ENCODE data around the gene CDH20.
A peak's percentile ranks its signal among the peaks of the same experiment; 100 is the strongest.

CDH20 gene

GRCh38 chr18:61549416-61549815 lies 216.2 kb downstream of the CDH20 start:
- Histone ChIP-seq H4K20me1 (ENCODE audit: control insufficient read depth, insufficient read depth, low read depth, low read length) (no peaks in the 10 kb centered on the region), H3K4me2 (ENCODE audit: low read length) (no peak overlapping the region), H3K27me3 (ENCODE audit: control insufficient read depth, low read length) (no peaks in the 10 kb centered on the region), H3K9me2 (replicated peaks; ENCODE audit: control insufficient read depth, low read length) (no peaks in the 10 kb centered on the region), H3K4me3 (ENCODE audit: low read length) (no peak overlapping the region), H3K27ac (ENCODE audit: low read depth, low read length) (no peak overlapping the region), H3K9me3 (ENCODE audit: control insufficient read depth, insufficient read depth, low read length) (no peaks in the 10 kb centered on the region), H3K79me2 (ENCODE audit: control insufficient read depth, low read length) (no peaks in the 10 kb centered on the region), H3K4me1 (ENCODE audit: control insufficient read depth, low read length) (no peaks in the 10 kb centered on the region), H3F3A (ENCODE audit: control insufficient read depth, insufficient read depth) (no peaks in the 10 kb centered on the region), H3K36me3 (ENCODE audit: control insufficient read depth, low read length) (no peaks in the 10 kb centered on the region)
- TF ChIP-seq CTCF (IDR thresholded peaks at IDR 0.05; ENCODE audit: low read depth, low read length, poor library complexity, severe bottlenecking) (no peak), EZH2phosphoT487 (IDR thresholded peaks at IDR 0.05; ENCODE audit: borderline replicate concordance, low read length) (no peak)

- no peaks in the 10 kb centered on the region for H3K9me3 ChIP-seq (ENCODE audit: control insufficient read depth, insufficient read depth, low read length)
- no peak overlapping the region for H3K4me2 ChIP-seq (ENCODE audit: low read length)
- no peak overlapping the region for H3K27ac ChIP-seq (ENCODE audit: low read depth, low read length)
- no peaks in the 10 kb centered on the region for H3K9me2 ChIP-seq (replicated peaks; ENCODE audit: control insufficient read depth, low read length)
- H4K20me1 ChIP-seq (ENCODE audit: control insufficient read depth, insufficient read depth, low read depth, low read length): no peaks in the 10 kb centered on the region
- no peaks in the 10 kb centered on the region for H3F3A ChIP-seq (ENCODE audit: control insufficient read depth, insufficient read depth)
- H3K36me3 ChIP-seq (ENCODE audit: control insufficient read depth, low read length): no peaks in the 10 kb centered on the region
- no peaks in the 10 kb centered on the region for H3K4me1 ChIP-seq (ENCODE audit: control insufficient read depth, low read length)
- no peaks in the 10 kb centered on the region for H3K79me2 ChIP-seq (ENCODE audit: control insufficient read depth, low read length)
- H3K27me3 ChIP-seq (ENCODE audit: control insufficient read depth, low read length): no peaks in the 10 kb centered on the region
- no peak overlapping the region for H3K4me3 ChIP-seq (ENCODE audit: low read length)
- TF ChIP-seq CTCF (IDR thresholded peaks at IDR 0.05; ENCODE audit: low read depth, low read length, poor library complexity, severe bottlenecking) (no peak), EZH2phosphoT487 (IDR thresholded peaks at IDR 0.05; ENCODE audit: borderline replicate concordance, low read length) (no peak)
These were observed 216.7 kb downstream of the CDH20 start for GRCh38 chr18:61549889-61550288.

GRCh38 chr18:61551586-61551985 lies 218.4 kb downstream of the CDH20 start:
- Histone ChIP-seq H3K4me2 (ENCODE audit: low read length) (no peak overlapping the region), H3K79me2 (ENCODE audit: control insufficient read depth, low read length) (no peaks in the 10 kb centered on the region)

More at GRCh38 chr18:61551586-61551985, 218.4 kb downstream of the CDH20 start:
- no peaks in the 10 kb centered on the region for H4K20me1 ChIP-seq (ENCODE audit: control insufficient read depth, insufficient read depth, low read depth, low read length)
- H3K36me3 ChIP-seq (ENCODE audit: control insufficient read depth, low read length): no peaks in the 10 kb centered on the region
- no peak overlapping the region for H3K4me3 ChIP-seq (ENCODE audit: low read length)
- TF ChIP-seq EZH2phosphoT487 (IDR thresholded peaks at IDR 0.05; ENCODE audit: borderline replicate concordance, low read length) (no peak), CTCF (IDR thresholded peaks at IDR 0.05; ENCODE audit: low read depth, low read length, poor library complexity, severe bottlenecking) (peak; percentile 66)
- no peak overlapping the region for H3K27ac ChIP-seq (ENCODE audit: low read depth, low read length)
- H3K9me2 ChIP-seq (replicated peaks; ENCODE audit: control insufficient read depth, low read length): no peaks in the 10 kb centered on the region
- H3K4me1 ChIP-seq (ENCODE audit: control insufficient read depth, low read length): no peaks in the 10 kb centered on the region
- H3K9me3 ChIP-seq (ENCODE audit: control insufficient read depth, insufficient read depth, low read length): no peaks in the 10 kb centered on the region
- no peaks in the 10 kb centered on the region for H3K27me3 ChIP-seq (ENCODE audit: control insufficient read depth, low read length)
- no peaks in the 10 kb centered on the region for H3F3A ChIP-seq (ENCODE audit: control insufficient read depth, insufficient read depth)

Measured in DOHH2 (cell line).